Fibroblast of lung (primary cell): ENCODE measurements around the gene TRAPPC5. TPM values are rescaled to one million over a fixed set of nuclear protein-coding genes. Genes with fewer than 3 reads are reported as not detected.

ENCODE experiments used
- DNase-seq, 2 donors: peaks; one replicate each; pipeline versions ENCODE4 v3.0.0 to v3.0.0-alpha.2; 2010; ENCODE audit warnings: low read depth in 2 of 2
- H2AFZ ChIP-seq: 2 replicates; pipeline ENCODE4 v1.5.1; 2012; ENCODE audit warnings: low read length, control low read depth, inconsistent platforms
- H3K27ac ChIP-seq: 2 replicates; pipeline ENCODE4 v1.5.1; 2011; ENCODE audit warnings: low read length, control low read depth; ENCODE audit not compliant: insufficient read depth
- H3K27me3 ChIP-seq: 2 replicates; pipeline ENCODE4 v1.5.1; 2011; ENCODE audit warnings: mild to moderate bottlenecking, low read length; ENCODE audit not compliant: control insufficient read depth, insufficient read depth
- H3K36me3 ChIP-seq: 2 replicates; pipeline ENCODE4 v1.5.1; 2011; ENCODE audit warnings: low read length; ENCODE audit not compliant: control insufficient read depth, insufficient read depth
- H3K4me1 ChIP-seq: 2 replicates; pipeline ENCODE4 v1.5.1; 2011; ENCODE audit warnings: low read length; ENCODE audit not compliant: control insufficient read depth, insufficient read depth; ENCODE audit errors: extremely low read depth
- H3K4me2 ChIP-seq: 2 replicates; pipeline ENCODE4 v1.5.1; 2011; ENCODE audit warnings: low read length, control low read depth; ENCODE audit not compliant: insufficient read depth; ENCODE audit errors: extremely low read depth
- H3K4me3 ChIP-seq, 4 experiments: fragments of 200-600 bp in 1 of 4; sonication (generic) in 1 of 4; replicated peaks in 1 of 4; 2 replicates each; pipeline ENCODE4 v1.5.1; 2011 to 2016; ENCODE audit warnings: low read length in 4 of 4, low read depth in 3 of 4, mild to moderate bottlenecking in 3 of 4, control low read depth in 2 of 4, inconsistent platforms in 1 of 4, mixed read lengths in 1 of 4; ENCODE audit not compliant: insufficient read depth in 1 of 4; ENCODE audit errors: control extremely low read depth in 1 of 4
- H3K79me2 ChIP-seq: 2 replicates; pipeline ENCODE4 v1.5.1; 2012; ENCODE audit warnings: mild to moderate bottlenecking, low read length, inconsistent platforms; ENCODE audit not compliant: control insufficient read depth, insufficient read depth
- H3K9ac ChIP-seq: 2 replicates; pipeline ENCODE4 v1.5.1; 2011; ENCODE audit warnings: mild to moderate bottlenecking, low read length, control low read depth; ENCODE audit not compliant: insufficient read depth
- H3K9me3 ChIP-seq: 2 replicates; pipeline ENCODE4 v1.5.1; 2012; ENCODE audit warnings: low read depth, low read length; ENCODE audit not compliant: control insufficient read depth, insufficient read depth
- H4K20me1 ChIP-seq: 2 replicates; pipeline ENCODE4 v1.5.1; 2011; ENCODE audit warnings: low read length; ENCODE audit not compliant: control insufficient read depth, insufficient read depth; ENCODE audit errors: extremely low read depth
- EZH2 ChIP-seq: IDR thresholded peaks from 2 replicates; pipeline ENCODE4 v1.5.1; 2012; ENCODE audit warnings: low read length, control low read depth, mild to moderate bottlenecking; ENCODE audit errors: missing control alignments
- polyA plus RNA-seq, 2 donors: library from polyadenylated mRNA; depleted of rRNA in 1 of 2; stranded (reverse) in 1 of 2; unstranded in 1 of 2; fragments of >200 nt; gene quantifications; 2 replicates each; pipeline ENCODE4 v1.2.1, GENCODE V29; 2011 to 2012; ENCODE audit warnings: missing spikeins in 1 of 2
- total RNA-seq: library from RNA; depleted of rRNA; stranded (reverse); fragments of >200 nt; gene quantifications from 2 replicates; pipeline ENCODE4 v1.2.1, GENCODE V29; 2014
- TF ChIP-seq, protein P1 (sequence below), 2 donors: IDR thresholded peaks in 1 of 2; conservative IDR thresholded peaks in 1 of 2; 1 replicate in 1 of 2; 2 replicates in 1 of 2; pipeline ENCODE4 v1.5.1; 2011 to 2012; ENCODE audit warnings: low read length in 2 of 2, control low read depth in 1 of 2, inconsistent platforms in 1 of 2, low read depth in 1 of 2, mild to moderate bottlenecking in 1 of 2

The TRAPPC5 gene
- total and polyA plus RNA-seq, 2 donors (not counting 1 experiment from before 2014, with no cell fraction given), result 19.4 to 103 TPM

GRCh38 chr19:7729831-7730285, 49.2 kb downstream of the TRAPPC5 start:
- H3K9ac ChIP-seq, result no peak overlapping the region
- no peak overlapping the region for H2AFZ ChIP-seq
- H3K4me1 ChIP-seq, result no peaks in the 10 kb centered on the region
- H3K4me3 ChIP-seq, result no peak overlapping the region
- no peaks in the 10 kb centered on the region for H3K9me3 ChIP-seq
- H3K36me3 ChIP-seq, result no peaks in the 10 kb centered on the region
- no peaks in the 10 kb centered on the region for H3K79me2 ChIP-seq
- no peak for DNase-seq
- no peak overlapping the region for H3K4me2 ChIP-seq
- no peak for TF ChIP-seq EZH2
- TF ChIP-seq, protein P1, sequence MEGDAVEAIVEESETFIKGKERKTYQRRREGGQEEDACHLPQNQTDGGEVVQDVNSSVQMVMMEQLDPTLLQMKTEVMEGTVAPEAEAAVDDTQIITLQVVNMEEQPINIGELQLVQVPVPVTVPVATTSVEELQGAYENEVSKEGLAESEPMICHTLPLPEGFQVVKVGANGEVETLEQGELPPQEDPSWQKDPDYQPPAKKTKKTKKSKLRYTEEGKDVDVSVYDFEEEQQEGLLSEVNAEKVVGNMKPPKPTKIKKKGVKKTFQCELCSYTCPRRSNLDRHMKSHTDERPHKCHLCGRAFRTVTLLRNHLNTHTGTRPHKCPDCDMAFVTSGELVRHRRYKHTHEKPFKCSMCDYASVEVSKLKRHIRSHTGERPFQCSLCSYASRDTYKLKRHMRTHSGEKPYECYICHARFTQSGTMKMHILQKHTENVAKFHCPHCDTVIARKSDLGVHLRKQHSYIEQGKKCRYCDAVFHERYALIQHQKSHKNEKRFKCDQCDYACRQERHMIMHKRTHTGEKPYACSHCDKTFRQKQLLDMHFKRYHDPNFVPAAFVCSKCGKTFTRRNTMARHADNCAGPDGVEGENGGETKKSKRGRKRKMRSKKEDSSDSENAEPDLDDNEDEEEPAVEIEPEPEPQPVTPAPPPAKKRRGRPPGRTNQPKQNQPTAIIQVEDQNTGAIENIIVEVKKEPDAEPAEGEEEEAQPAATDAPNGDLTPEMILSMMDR (conservative IDR thresholded peaks at IDR 0.05 in 1 of 2, IDR thresholded peaks at IDR 0.05 in 1 of 2; ENCODE audit: low read depth in 1 of 2, low read length in 2 of 2), result no peak
- H4K20me1 ChIP-seq, result no peaks in the 10 kb centered on the region
- H3K27ac ChIP-seq, result no peak overlapping the region
- peaks cover 3% of the 10 kb centered on the region for H3K27me3 ChIP-seq

DNA sequence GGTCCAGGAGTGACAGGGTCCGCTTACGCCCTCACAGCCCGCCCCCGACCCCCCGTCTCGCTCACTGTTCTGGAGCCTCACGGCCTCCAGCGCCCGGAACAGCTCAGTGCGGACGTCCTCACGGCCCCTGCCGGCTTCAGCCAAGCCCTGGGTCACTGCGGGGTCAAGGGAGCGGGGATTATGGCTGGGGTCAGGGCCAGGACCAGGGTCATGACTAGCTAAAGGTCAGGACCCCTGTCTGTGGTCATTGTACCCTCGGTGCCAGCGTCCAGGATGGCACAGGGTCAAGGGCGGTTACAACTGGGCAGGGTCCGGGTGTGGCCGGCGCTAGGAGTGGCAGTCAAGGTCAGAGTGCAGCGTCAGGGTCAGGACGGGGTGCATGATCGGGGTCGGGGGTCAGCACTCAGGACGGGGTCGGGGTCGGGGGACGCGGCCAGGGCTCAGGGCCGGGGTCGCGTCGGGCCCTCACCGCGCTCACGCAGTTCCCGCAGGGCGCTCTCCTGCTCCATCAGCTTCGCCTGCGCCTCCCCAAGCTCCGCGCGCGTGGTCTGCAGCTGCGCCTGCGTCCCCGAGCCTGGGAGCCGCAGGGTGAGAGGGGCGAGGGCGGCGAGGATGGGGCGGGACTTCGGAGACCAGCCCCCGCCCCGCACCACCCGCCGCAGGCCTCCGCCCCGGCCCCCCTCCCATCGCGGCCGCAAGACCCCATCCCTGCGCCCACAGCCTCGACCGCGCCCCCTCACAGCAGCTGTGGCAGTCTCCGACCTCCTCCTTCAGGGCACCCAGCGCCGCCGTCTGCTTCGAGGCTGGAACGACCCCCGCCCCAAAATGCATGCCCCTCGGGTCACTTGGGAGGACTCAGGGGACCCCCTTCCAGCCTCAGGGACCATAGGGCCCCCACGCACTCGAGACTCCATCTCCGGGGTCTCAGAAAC, 49.9 kb downstream of the TRAPPC5 start:
- Histone ChIP-seq H3K79me2 (no peaks in the 10 kb centered on the region), H3K4me2 (no peak overlapping the region), H4K20me1 (no peaks in the 10 kb centered on the region), H2AFZ (no peak overlapping the region), H3K27ac (no peak overlapping the region), H3K4me3 (no peak overlapping the region), H3K27me3 (peaks cover 3% of the 10 kb centered on the region), H3K9me3 (no peaks in the 10 kb centered on the region), H3K36me3 (no peaks in the 10 kb centered on the region), H3K9ac (no peak overlapping the region), H3K4me1 (no peaks in the 10 kb centered on the region)
- TF ChIP-seq EZH2, result no peak
- TF ChIP-seq, protein P1 (conservative IDR thresholded peaks at IDR 0.05 in 1 of 2, IDR thresholded peaks at IDR 0.05 in 1 of 2; ENCODE audit: low read depth in 1 of 2, low read length in 2 of 2), result no peak
- no peak for DNase-seq

DNA sequence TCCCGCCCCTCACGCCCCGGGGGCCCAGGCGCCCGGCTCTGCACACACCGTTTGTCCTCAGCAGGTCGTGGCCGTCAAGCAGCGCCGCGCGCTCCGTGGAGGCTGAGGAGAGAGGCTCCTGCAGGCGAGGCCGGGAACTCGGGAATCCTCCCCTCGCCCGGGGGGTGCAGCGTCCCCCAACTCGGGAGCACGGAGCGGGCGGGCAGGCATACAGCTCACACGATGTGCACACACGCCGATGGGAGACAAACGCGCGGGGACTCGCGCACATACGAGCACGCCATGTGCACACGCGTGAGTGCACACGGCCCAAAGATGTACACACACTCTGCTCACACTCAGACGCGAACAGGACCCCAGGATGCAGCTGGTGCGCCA, 50.6 kb downstream of the TRAPPC5 start:
- no peak overlapping the region for H3K9ac ChIP-seq
- no peaks in the 10 kb centered on the region for H3K4me1 ChIP-seq
- no peak overlapping the region for H2AFZ ChIP-seq
- no peak overlapping the region for H3K4me2 ChIP-seq
- H3K27me3 ChIP-seq, result peaks cover 3% of the 10 kb centered on the region
- H3K79me2 ChIP-seq, result no peaks in the 10 kb centered on the region
- no peaks in the 10 kb centered on the region for H3K9me3 ChIP-seq
- H4K20me1 ChIP-seq, result no peaks in the 10 kb centered on the region
- H3K36me3 ChIP-seq, result no peaks in the 10 kb centered on the region
- H3K27ac ChIP-seq, result no peak overlapping the region
- TF ChIP-seq, protein P1 (conservative IDR thresholded peaks at IDR 0.05 in 1 of 2, IDR thresholded peaks at IDR 0.05 in 1 of 2; ENCODE audit: low read depth in 1 of 2, low read length in 2 of 2), result no peak
- TF ChIP-seq EZH2, result no peak
- no peak overlapping the region for H3K4me3 ChIP-seq
- DNase-seq, result no peak
